ENCODE data around the gene SMAD2.
"Not testable (repeated sequence)": the region's sequence is repeated elsewhere in the genome, so short reads cannot be mapped to it uniquely, and the experiment has no call there.

Gene SMAD2

DNA sequence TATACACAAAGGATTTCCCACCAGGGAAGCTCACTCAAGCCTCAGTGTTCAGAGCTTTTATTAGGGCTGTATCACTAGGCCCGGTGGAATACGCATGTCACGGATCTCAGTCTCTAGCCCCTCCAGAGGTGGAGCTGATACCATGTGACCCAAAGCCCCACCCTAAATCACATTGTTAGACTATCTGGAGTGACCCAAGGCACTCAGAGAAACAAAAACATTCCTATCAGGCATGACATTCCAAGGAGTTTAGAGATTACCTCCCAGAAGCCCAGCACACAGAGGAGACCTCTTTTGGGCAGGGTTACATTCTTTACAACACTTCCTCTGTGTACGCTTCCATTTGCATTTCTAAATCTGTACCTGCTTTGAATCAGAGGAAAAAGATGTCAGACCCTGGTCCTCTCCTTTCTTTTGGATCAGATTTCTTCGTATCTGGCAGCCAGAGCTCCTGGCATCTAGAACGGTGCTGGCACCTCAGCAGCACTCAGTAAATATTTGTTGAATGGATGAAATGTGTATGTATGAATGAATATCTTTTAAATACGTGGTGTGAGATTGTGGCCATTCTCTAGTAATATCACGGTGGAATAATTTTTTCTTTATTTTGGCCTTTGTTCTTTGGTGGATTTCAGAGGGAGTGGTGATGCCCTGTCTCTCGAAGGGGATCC lies 37.7 kb upstream of the SMAD2 start:
- Histone ChIP-seq H3K36me3 (ENCODE audit: low read depth) (no peaks in the 10 kb centered on the region), H3K4me1 (ENCODE audit: insufficient read depth, poor library complexity, severe bottlenecking) (no peaks in the 10 kb centered on the region), H3K27me3 (ENCODE audit: insufficient read depth, poor library complexity, severe bottlenecking) (no peaks in the 10 kb centered on the region), H3K4me3 (ENCODE audit: severe bottlenecking) (no peak overlapping the region), H3K27ac (ENCODE audit: poor library complexity, severe bottlenecking) (no peak overlapping the region), H3K9me3 (ENCODE audit: severe bottlenecking) (no peaks in the 10 kb centered on the region)
- DNase-seq (ENCODE audit: low spot score) (no peak), ATAC-seq (ENCODE audit: low read depth) (peak; percentile 40; the same call in 1 of the 3 replicates)
- TF ChIP-seq, protein P1, sequence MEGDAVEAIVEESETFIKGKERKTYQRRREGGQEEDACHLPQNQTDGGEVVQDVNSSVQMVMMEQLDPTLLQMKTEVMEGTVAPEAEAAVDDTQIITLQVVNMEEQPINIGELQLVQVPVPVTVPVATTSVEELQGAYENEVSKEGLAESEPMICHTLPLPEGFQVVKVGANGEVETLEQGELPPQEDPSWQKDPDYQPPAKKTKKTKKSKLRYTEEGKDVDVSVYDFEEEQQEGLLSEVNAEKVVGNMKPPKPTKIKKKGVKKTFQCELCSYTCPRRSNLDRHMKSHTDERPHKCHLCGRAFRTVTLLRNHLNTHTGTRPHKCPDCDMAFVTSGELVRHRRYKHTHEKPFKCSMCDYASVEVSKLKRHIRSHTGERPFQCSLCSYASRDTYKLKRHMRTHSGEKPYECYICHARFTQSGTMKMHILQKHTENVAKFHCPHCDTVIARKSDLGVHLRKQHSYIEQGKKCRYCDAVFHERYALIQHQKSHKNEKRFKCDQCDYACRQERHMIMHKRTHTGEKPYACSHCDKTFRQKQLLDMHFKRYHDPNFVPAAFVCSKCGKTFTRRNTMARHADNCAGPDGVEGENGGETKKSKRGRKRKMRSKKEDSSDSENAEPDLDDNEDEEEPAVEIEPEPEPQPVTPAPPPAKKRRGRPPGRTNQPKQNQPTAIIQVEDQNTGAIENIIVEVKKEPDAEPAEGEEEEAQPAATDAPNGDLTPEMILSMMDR (IDR thresholded peaks at IDR 0.05; ENCODE audit: poor library complexity, severe bottlenecking), result no peak

DNA sequence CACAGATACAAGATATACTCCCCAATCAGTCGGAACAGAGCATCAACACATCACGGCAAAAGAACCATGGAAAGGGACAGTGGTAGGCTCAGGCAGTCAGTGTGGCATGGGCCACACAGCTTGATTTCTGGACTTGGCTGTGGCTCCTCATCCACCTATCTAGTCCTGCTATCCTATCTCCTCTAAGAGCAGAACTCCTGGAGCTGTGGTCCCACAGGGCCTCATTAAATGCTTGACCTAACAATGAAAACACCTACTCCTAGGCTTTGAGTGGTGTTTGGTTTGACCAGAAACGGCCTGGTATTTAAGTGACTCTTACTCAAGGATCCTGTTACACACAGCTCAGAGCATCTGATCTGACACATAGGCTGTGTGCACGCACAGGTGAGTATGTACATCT lies 33.6 kb upstream of the SMAD2 start:
- Histone ChIP-seq H3K27me3 (ENCODE audit: insufficient read depth, poor library complexity, severe bottlenecking) (no peaks in the 10 kb centered on the region), H3K4me1 (ENCODE audit: insufficient read depth, poor library complexity, severe bottlenecking) (no peaks in the 10 kb centered on the region), H3K36me3 (ENCODE audit: low read depth) (no peaks in the 10 kb centered on the region), H3K27ac (ENCODE audit: poor library complexity, severe bottlenecking) (no peak overlapping the region), H3K4me3 (ENCODE audit: severe bottlenecking) (no peak overlapping the region), H3K9me3 (ENCODE audit: severe bottlenecking) (peaks cover 2% of the 10 kb centered on the region)
- TF ChIP-seq, protein P1 (IDR thresholded peaks at IDR 0.05; ENCODE audit: poor library complexity, severe bottlenecking), result no peak
- DNase-seq (ENCODE audit: low spot score) (no peak), ATAC-seq (ENCODE audit: low read depth) (no peak)

DNA sequence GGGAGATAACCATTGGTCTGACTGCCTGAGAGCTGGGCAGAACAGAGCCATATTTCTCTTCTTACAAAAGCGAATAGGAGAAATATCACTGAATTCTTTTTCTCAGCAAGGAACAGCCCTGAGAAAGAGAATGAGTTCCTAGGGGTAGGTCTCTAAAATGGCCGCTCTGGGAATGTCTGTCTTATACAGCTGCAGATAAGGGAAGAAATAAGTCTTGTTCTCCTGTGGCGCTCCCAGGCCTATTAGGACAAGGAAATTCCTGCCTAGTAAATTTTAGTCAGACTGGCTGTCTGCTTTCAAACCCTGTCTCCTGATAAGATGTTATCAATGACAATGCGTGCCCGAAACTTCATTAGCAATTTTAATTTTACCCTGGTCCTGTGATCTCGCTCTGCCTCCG lies 30.5 kb upstream of the SMAD2 start:
- not testable (repeated sequence) for H3K27me3 ChIP-seq (ENCODE audit: insufficient read depth, poor library complexity, severe bottlenecking); H3K4me1 ChIP-seq (ENCODE audit: insufficient read depth, poor library complexity, severe bottlenecking); H3K4me3 ChIP-seq (ENCODE audit: severe bottlenecking); H3K9me3 ChIP-seq (ENCODE audit: severe bottlenecking); H3K36me3 ChIP-seq (ENCODE audit: low read depth); H3K27ac ChIP-seq (ENCODE audit: poor library complexity, severe bottlenecking); DNase-seq (ENCODE audit: low spot score); ATAC-seq (ENCODE audit: low read depth)

DNA sequence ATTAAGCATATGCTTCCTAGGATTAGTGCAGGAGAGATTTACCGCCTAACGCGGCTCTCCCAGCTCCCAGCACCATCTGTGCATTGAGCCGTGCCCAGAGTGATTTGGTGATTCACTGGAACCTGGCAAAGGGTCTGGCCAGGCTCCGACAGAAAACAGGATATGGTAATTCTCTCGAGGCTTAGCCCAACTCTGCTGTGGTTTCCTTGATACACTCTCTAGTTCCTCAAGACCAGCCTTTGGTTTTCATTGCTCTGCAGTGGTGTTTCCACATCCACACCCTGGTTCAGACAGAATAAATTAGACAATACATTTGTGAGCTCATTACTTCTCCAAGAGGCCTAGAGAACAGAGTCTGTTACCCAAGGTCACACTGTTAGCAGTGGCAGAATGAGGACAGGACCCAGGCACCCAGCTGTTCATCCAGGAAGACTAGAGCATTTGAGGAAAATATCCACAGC lies 23.0 kb upstream of the SMAD2 start:
- no peak overlapping the region for H3K27ac ChIP-seq (ENCODE audit: poor library complexity, severe bottlenecking)
- H3K9me3 ChIP-seq (ENCODE audit: severe bottlenecking), result no peaks in the 10 kb centered on the region
- no peaks in the 10 kb centered on the region for H3K4me1 ChIP-seq (ENCODE audit: insufficient read depth, poor library complexity, severe bottlenecking)
- TF ChIP-seq, protein P1 (IDR thresholded peaks at IDR 0.05; ENCODE audit: poor library complexity, severe bottlenecking), result no peak
- no peaks in the 10 kb centered on the region for H3K27me3 ChIP-seq (ENCODE audit: insufficient read depth, poor library complexity, severe bottlenecking)
- H3K36me3 ChIP-seq (ENCODE audit: low read depth), result no peaks in the 10 kb centered on the region
- no peak overlapping the region for H3K4me3 ChIP-seq (ENCODE audit: severe bottlenecking)
- ATAC-seq (ENCODE audit: low read depth) (peak; percentile 61), DNase-seq (ENCODE audit: low spot score) (no peak)

DNA sequence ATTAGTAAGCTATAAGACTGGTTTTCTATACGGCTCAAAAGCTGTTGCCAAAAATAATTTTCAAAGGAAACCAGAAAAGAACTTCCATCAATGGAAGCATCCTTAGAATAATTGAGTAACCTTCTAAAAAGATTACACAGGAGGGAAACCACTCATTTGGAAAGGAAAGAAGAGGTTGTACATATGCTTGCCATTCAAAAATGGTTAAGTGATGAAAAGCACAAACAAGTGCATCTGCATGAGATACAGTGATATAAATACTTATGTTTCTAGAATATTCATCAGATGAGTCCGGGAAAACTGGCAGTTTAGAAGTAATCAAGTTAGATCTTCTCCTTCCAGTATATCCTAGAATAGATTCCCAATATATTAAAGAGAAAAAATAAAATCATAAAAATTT lies 20.1 kb upstream of the SMAD2 start:
- DNase-seq (ENCODE audit: low spot score) (no peak), ATAC-seq (ENCODE audit: low read depth) (no peak)
- Histone ChIP-seq H3K4me1 (ENCODE audit: insufficient read depth, poor library complexity, severe bottlenecking) (peaks cover 3% of the 10 kb centered on the region), H3K36me3 (ENCODE audit: low read depth) (no peaks in the 10 kb centered on the region), H3K27ac (ENCODE audit: poor library complexity, severe bottlenecking) (no peak overlapping the region), H3K4me3 (ENCODE audit: severe bottlenecking) (no peak overlapping the region), H3K9me3 (ENCODE audit: severe bottlenecking) (no peaks in the 10 kb centered on the region), H3K27me3 (ENCODE audit: insufficient read depth, poor library complexity, severe bottlenecking) (no peaks in the 10 kb centered on the region)
- TF ChIP-seq, protein P1 (IDR thresholded peaks at IDR 0.05; ENCODE audit: poor library complexity, severe bottlenecking), result no peak
